Fibroblast of lung (primary cell): ENCODE results near the gene ZFAND2B. TPM values are rescaled to one million over a fixed set of nuclear protein-coding genes. Genes with fewer than 3 reads are reported as not detected.

Experiments used
- DNase-seq, 2 donors: peaks; one replicate each; pipeline versions ENCODE4 v3.0.0 to v3.0.0-alpha.2; 2010; ENCODE audit warnings: low read depth in 2 of 2
- H2AFZ ChIP-seq: 2 replicates; pipeline ENCODE4 v1.5.1; 2012; ENCODE audit warnings: low read length, control low read depth, inconsistent platforms
- H3K27ac ChIP-seq: 2 replicates; pipeline ENCODE4 v1.5.1; 2011; ENCODE audit warnings: low read length, control low read depth; ENCODE audit not compliant: insufficient read depth
- H3K27me3 ChIP-seq: 2 replicates; pipeline ENCODE4 v1.5.1; 2011; ENCODE audit warnings: mild to moderate bottlenecking, low read length; ENCODE audit not compliant: control insufficient read depth, insufficient read depth
- H3K36me3 ChIP-seq: 2 replicates; pipeline ENCODE4 v1.5.1; 2011; ENCODE audit warnings: low read length; ENCODE audit not compliant: control insufficient read depth, insufficient read depth
- H3K4me1 ChIP-seq: 2 replicates; pipeline ENCODE4 v1.5.1; 2011; ENCODE audit warnings: low read length; ENCODE audit not compliant: control insufficient read depth, insufficient read depth; ENCODE audit errors: extremely low read depth
- H3K4me2 ChIP-seq: 2 replicates; pipeline ENCODE4 v1.5.1; 2011; ENCODE audit warnings: low read length, control low read depth; ENCODE audit not compliant: insufficient read depth; ENCODE audit errors: extremely low read depth
- H3K4me3 ChIP-seq, 4 experiments: fragments of 200-600 bp in 1 of 4; sonication (generic) in 1 of 4; replicated peaks in 1 of 4; 2 replicates each; pipeline ENCODE4 v1.5.1; 2011 to 2016; ENCODE audit warnings: low read length in 4 of 4, low read depth in 3 of 4, mild to moderate bottlenecking in 3 of 4, control low read depth in 2 of 4, inconsistent platforms in 1 of 4, mixed read lengths in 1 of 4; ENCODE audit not compliant: insufficient read depth in 1 of 4; ENCODE audit errors: control extremely low read depth in 1 of 4
- H3K79me2 ChIP-seq: 2 replicates; pipeline ENCODE4 v1.5.1; 2012; ENCODE audit warnings: mild to moderate bottlenecking, low read length, inconsistent platforms; ENCODE audit not compliant: control insufficient read depth, insufficient read depth
- H3K9ac ChIP-seq: 2 replicates; pipeline ENCODE4 v1.5.1; 2011; ENCODE audit warnings: mild to moderate bottlenecking, low read length, control low read depth; ENCODE audit not compliant: insufficient read depth
- H3K9me3 ChIP-seq: 2 replicates; pipeline ENCODE4 v1.5.1; 2012; ENCODE audit warnings: low read depth, low read length; ENCODE audit not compliant: control insufficient read depth, insufficient read depth
- H4K20me1 ChIP-seq: 2 replicates; pipeline ENCODE4 v1.5.1; 2011; ENCODE audit warnings: low read length; ENCODE audit not compliant: control insufficient read depth, insufficient read depth; ENCODE audit errors: extremely low read depth
- CTCF ChIP-seq, 2 donors: IDR thresholded peaks in 1 of 2; conservative IDR thresholded peaks in 1 of 2; 1 replicate in 1 of 2; 2 replicates in 1 of 2; pipeline ENCODE4 v1.5.1; 2011 to 2012; ENCODE audit warnings: low read length in 2 of 2, control low read depth in 1 of 2, inconsistent platforms in 1 of 2, low read depth in 1 of 2, mild to moderate bottlenecking in 1 of 2
- EZH2 ChIP-seq: IDR thresholded peaks from 2 replicates; pipeline ENCODE4 v1.5.1; 2012; ENCODE audit warnings: low read length, control low read depth, mild to moderate bottlenecking; ENCODE audit errors: missing control alignments
- polyA plus RNA-seq, 2 donors: library from polyadenylated mRNA; depleted of rRNA in 1 of 2; stranded (reverse) in 1 of 2; unstranded in 1 of 2; fragments of >200 nt; gene quantifications; 2 replicates each; pipeline ENCODE4 v1.2.1, GENCODE V29; 2011 to 2012; ENCODE audit warnings: missing spikeins in 1 of 2
- total RNA-seq: library from RNA; depleted of rRNA; stranded (reverse); fragments of >200 nt; gene quantifications from 2 replicates; pipeline ENCODE4 v1.2.1, GENCODE V29; 2014

The ZFAND2B gene
- total and polyA plus RNA-seq, 2 donors (not counting 1 experiment from before 2014, with no cell fraction given): 26.8 to 40.0 TPM

GRCh38 chr2:219186754-219187456 is 19.7 kb upstream of the ZFAND2B start:
- no peak overlapping the region for H3K4me2 ChIP-seq
- no peaks in the 10 kb centered on the region for H4K20me1 ChIP-seq
- H3K79me2 ChIP-seq: no peaks in the 10 kb centered on the region
- no peak for DNase-seq
- H3K4me3 ChIP-seq: no peak overlapping the region
- H3K27me3 ChIP-seq: no peaks in the 10 kb centered on the region
- H3K4me1 ChIP-seq: no peaks in the 10 kb centered on the region
- no peak for TF ChIP-seq EZH2
- TF ChIP-seq CTCF (conservative IDR thresholded peaks at IDR 0.05 in 1 of 2, IDR thresholded peaks at IDR 0.05 in 1 of 2; ENCODE audit: low read depth in 1 of 2, low read length in 2 of 2): no peak
- no peak overlapping the region for H3K9ac ChIP-seq
- no peak overlapping the region for H2AFZ ChIP-seq
- H3K36me3 ChIP-seq: peaks cover 7% of the 10 kb centered on the region
- H3K27ac ChIP-seq: no peak overlapping the region
- H3K9me3 ChIP-seq: no peaks in the 10 kb centered on the region

DNA sequence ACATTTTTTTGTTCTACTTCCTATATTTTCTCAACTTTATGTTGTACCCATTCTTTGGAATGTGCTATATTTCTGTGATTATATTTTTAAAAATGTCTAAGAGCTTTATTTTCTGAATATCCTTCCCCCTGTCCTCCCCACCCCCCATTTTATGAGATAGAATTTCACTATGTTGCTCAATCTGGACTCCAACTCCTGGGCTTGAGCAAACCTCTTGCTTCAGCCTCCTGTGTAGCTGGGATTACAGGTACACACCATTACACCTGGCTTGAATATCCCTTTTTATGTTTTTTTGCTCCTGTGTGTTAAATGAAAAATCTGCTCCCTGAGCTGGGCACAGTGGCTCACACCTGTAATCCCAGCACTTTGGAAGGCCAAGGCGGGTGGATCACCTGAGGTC is 9.2 kb upstream of the ZFAND2B start:
- no peaks in the 10 kb centered on the region for H3K36me3 ChIP-seq
- no peaks in the 10 kb centered on the region for H4K20me1 ChIP-seq
- peaks cover 7% of the 10 kb centered on the region for H3K27me3 ChIP-seq

GRCh38 chr2:219198974-219199373 is 7.6 kb upstream of the ZFAND2B start:
- no peak overlapping the region for H3K9ac ChIP-seq
- H3K4me3 ChIP-seq: no peak overlapping the region
- TF ChIP-seq EZH2: no peak
- no peak for TF ChIP-seq CTCF (conservative IDR thresholded peaks at IDR 0.05 in 1 of 2, IDR thresholded peaks at IDR 0.05 in 1 of 2; ENCODE audit: low read depth in 1 of 2, low read length in 2 of 2)
- no peaks in the 10 kb centered on the region for H4K20me1 ChIP-seq
- H3K27ac ChIP-seq: no peak overlapping the region
- H3K9me3 ChIP-seq: no peaks in the 10 kb centered on the region
- H3K27me3 ChIP-seq: peaks cover 7% of the 10 kb centered on the region
- no peak for DNase-seq
- no peak overlapping the region for H2AFZ ChIP-seq
- no peak overlapping the region for H3K4me2 ChIP-seq
- H3K4me1 ChIP-seq: no peaks in the 10 kb centered on the region
- no peaks in the 10 kb centered on the region for H3K79me2 ChIP-seq
- no peaks in the 10 kb centered on the region for H3K36me3 ChIP-seq

More for the DNA sequence above, 9.2 kb upstream of the ZFAND2B start:
- Histone ChIP-seq H3K4me2 (no peak overlapping the region), H3K9ac (no peak overlapping the region), H3K4me3 (no peak overlapping the region), H2AFZ (no peak overlapping the region), H3K4me1 (no peaks in the 10 kb centered on the region), H3K9me3 (no peaks in the 10 kb centered on the region), H3K27ac (no peak overlapping the region), H3K79me2 (no peaks in the 10 kb centered on the region)
- DNase-seq: no peak
- TF ChIP-seq EZH2 (no peak), CTCF (conservative IDR thresholded peaks at IDR 0.05 in 1 of 2, IDR thresholded peaks at IDR 0.05 in 1 of 2; ENCODE audit: low read depth in 1 of 2, low read length in 2 of 2) (no peak)
